Activated CD4-positive, alpha-beta T cell treated with anti-CD3 and anti-CD28 coated beads for 24 hours (primary cell): ENCODE measurements around the gene VKORC1.

Experiments
- DNase-seq, 2 donors: peaks; one replicate each; pipeline ENCODE4 v3.0.0-alpha.2; 2020; ENCODE audit warnings: low read depth in 2 of 2

VKORC1 gene

DNA sequence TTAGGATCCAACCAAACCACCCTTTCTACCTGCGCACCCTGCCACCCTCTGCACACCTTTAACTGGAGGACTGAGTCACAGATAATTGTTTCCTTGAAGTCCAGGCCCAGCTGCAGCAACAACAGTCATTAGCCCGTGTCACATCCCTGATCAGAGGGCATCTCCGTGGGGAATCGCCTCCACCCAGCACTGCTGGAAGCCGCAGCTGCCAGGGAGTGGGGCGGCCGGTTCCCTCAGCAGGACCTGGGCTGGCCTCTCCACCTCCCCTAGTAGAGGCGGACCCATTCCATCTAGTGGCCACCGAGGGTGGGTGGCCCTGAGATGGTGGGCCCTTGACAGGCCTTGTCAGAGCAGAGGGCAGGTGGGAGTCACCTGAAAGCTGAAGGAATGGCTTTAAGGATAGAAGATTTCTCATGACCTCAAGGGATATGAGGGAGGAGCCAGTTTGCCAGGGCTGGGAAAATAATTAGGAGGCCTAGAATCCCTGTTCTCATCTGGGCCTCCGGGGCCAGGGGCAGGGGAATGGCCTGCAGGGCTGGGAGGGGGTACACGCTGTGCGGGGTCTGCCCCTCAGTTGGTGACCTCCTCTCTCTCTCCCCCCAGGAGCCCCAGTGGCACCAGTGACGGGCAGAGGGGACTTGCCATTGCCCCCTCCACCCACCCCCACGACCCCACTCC lies 12.1 kb downstream of the VKORC1 start:
- DNase-seq: no peak

DNA sequence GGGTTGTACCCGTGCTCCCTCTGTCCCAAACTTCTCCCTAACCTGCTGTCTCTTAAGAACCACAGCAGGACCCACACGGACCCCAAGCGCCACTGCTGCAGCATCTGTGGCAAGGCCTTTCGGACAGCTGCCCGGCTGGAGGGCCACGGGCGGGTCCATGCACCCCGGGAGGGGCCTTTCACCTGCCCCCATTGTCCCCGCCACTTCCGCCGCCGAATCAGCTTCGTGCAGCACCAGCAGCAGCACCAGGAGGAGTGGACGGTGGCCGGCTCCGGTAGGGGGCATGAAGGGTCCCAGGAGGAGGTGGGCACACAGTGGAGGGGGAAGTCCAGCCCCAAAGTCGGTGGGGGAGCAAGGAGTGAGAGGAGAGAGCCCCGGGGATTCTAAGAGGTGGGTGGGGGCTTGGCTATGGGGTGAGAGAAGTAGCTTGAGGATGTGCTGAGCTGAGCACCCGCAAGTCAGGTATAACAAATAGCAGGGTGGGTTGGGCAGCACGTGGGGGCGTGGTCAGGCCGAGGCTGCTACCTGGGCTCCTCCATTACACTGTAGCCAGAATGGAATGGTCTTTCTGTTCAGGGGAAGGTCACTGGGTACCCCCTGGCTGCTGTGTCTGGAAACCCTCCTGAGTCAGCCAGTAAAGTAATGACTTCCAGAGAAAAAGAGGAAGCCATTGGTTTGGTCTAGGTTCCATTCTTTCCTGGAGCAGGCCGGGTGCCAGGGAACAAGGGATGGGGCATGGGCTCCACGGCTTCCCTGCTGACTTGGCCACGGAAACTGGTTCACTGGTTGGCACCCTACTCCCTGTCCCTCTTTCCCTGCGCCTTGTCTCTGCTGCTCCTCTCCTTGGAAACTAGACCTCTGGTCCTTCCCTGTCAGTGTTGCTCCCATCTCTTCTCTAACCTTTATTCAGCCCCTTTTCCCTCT lies 12.9 kb downstream of the VKORC1 start:
- no peak for DNase-seq

DNA sequence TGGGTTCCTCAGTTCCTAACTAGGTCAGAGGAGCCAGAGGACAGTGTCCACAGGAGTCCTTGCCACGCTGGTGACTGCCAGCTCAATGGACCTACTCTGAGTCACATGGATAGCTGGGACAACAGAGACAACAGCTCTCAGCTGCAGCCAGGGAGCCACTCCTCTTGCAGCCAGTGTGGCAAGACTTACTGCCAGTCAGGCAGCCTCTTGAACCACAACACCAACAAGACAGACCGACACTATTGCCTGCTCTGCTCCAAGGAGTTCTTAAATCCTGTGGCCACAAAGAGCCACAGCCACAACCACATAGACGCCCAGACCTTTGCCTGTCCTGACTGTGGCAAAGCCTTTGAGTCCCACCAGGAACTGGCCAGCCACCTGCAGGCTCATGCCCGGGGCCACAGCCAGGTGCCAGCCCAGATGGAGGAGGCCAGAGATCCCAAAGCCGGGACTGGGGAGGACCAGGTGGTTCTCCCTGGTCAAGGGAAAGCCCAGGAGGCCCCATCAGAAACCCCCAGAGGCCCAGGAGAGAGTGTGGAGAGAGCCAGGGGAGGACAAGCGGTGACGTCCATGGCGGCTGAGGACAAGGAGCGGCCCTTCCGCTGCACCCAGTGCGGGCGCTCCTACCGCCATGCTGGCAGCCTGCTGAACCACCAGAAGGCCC lies 13.7 kb downstream of the VKORC1 start:
- no peak for DNase-seq

DNA sequence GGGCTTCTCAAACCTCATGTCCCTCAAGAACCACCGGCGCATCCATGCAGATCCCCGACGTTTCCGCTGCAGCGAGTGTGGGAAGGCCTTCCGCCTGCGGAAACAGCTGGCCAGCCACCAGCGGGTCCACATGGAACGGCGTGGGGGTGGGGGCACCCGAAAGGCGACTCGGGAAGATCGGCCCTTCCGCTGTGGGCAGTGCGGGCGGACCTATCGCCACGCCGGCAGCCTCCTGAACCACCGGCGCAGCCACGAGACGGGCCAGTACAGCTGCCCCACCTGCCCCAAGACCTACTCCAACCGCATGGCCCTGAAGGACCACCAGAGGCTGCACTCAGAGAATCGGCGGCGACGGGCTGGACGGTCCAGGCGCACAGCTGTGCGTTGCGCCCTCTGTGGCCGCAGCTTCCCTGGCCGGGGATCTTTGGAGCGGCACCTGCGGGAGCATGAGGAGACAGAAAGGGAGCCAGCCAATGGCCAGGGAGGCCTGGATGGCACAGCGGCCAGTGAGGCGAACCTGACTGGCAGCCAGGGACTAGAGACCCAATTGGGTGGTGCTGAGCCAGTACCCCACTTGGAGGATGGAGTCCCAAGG lies 14.5 kb downstream of the VKORC1 start:
- DNase-seq: no peak

DNA sequence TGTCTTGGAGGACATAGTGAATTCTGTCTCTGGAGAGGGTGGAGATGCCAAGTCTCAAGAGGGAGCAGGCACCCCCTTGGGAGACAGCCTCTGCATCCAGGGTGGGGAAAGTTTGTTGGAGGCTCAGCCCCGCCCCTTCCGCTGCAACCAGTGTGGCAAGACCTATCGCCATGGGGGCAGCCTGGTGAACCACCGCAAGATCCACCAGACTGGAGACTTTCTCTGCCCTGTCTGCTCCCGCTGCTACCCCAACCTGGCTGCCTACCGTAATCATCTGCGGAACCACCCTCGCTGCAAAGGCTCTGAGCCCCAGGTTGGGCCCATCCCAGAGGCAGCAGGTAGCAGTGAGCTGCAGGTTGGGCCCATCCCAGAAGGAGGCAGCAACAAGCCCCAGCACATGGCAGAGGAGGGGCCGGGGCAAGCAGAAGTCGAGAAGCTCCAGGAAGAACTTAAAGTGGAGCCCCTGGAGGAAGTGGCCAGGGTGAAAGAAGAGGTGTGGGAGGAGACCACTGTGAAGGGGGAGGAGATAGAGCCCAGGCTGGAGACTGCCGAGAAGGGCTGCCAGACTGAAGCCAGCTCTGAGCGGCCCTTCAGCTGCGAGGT lies 15.2 kb downstream of the VKORC1 start:
- no peak for DNase-seq

DNA sequence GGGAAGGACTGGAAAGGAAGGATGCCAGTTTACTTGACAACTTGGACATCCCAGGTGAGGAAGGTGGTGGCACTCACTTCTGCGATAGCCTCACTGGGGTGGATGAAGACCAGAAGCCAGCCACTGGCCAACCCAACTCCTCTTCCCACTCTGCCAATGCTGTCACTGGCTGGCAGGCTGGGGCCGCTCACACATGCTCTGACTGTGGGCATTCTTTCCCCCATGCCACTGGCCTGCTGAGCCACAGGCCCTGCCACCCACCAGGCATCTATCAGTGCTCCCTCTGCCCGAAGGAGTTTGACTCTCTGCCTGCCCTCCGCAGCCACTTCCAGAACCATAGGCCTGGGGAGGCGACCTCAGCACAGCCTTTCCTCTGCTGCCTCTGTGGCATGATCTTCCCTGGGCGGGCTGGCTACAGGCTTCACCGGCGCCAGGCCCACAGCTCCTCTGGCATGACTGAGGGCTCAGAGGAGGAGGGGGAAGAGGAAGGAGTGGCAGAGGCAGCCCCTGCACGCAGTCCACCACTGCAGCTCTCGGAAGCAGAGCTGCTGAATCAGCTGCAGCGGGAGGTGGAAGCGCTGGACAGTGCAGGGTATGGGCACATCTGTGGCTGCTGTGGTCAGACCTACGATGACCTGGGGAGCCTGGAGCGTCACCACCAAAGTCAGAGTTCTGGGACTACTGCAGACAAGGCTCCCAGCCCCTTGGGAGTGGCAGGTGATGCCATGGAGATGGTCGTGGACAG lies 15.8 kb downstream of the VKORC1 start:
- no peak for DNase-seq

DNA sequence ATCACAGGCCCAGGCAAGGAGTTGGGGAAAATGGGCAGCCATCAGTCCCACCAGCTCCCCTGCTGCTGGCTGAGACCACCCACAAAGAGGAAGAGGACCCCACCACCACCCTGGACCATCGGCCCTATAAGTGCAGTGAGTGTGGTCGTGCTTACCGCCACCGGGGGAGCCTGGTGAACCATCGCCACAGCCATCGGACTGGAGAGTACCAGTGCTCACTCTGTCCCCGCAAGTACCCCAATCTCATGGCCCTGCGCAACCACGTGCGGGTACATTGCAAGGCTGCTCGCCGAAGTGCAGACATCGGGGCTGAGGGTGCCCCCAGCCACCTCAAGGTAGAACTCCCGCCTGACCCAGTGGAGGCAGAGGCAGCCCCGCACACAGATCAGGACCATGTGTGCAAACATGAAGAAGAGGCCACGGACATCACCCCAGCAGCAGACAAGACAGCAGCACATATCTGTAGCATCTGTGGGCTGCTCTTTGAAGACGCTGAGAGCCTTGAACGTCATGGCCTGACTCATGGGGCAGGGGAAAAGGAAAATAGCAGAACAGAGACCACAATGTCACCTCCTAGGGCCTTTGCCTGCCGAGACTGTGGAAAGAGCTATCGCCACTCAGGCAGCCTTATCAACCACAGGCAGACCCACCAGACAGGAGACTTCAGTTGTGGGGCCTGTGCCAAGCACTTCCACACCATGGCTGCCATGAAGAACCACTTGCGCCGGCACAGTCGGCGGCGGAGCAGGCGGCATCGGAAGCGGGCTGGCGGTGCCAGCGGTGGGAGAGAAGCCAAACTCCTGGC lies 16.8 kb downstream of the VKORC1 start:
- no peak for DNase-seq

DNA sequence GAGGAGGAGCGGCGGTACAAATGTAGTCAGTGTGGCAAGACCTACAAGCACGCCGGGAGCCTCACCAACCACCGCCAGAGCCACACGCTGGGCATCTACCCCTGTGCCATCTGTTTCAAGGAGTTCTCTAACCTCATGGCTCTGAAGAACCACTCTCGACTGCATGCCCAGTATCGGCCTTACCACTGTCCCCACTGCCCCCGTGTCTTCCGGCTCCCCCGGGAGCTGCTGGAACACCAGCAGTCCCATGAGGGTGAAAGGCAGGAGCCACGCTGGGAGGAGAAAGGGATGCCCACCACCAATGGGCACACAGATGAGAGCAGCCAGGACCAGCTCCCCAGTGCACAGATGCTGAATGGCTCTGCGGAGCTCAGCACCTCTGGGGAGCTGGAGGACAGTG lies 17.6 kb downstream of the VKORC1 start:
- DNase-seq: no peak

DNA sequence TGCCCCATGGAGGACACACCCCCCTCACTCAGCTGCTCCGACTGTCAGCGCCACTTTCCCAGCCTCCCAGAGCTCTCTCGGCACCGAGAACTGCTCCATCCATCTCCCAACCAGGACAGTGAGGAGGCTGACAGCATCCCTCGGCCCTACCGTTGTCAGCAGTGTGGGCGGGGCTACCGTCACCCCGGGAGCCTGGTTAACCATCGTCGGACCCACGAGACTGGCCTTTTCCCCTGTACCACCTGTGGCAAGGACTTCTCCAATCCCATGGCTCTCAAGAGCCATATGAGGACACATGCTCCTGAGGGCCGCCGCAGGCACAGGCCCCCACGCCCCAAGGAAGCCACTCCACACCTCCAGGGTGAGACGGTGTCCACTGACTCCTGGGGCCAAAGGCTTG lies 18.3 kb downstream of the VKORC1 start:
- DNase-seq: no peak

DNA sequence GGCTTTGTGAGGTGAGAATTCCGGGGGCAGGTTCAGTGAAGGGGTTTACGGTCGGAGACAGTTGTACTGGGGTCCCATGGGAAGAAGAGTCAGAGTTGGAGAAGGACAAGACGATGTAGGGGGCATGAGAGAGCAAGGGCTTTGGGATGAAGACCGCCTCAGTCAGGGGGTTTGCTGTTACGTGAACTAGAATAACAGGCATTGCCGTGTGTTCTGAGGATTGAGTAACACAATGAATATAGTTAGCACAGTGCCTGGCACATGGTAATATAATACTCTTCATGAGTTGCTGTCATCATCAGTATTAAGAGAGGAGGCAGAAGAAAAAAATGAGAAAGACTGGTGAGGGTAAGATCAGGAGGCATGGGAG lies 19.8 kb downstream of the VKORC1 start:
- no peak for DNase-seq

DNA sequence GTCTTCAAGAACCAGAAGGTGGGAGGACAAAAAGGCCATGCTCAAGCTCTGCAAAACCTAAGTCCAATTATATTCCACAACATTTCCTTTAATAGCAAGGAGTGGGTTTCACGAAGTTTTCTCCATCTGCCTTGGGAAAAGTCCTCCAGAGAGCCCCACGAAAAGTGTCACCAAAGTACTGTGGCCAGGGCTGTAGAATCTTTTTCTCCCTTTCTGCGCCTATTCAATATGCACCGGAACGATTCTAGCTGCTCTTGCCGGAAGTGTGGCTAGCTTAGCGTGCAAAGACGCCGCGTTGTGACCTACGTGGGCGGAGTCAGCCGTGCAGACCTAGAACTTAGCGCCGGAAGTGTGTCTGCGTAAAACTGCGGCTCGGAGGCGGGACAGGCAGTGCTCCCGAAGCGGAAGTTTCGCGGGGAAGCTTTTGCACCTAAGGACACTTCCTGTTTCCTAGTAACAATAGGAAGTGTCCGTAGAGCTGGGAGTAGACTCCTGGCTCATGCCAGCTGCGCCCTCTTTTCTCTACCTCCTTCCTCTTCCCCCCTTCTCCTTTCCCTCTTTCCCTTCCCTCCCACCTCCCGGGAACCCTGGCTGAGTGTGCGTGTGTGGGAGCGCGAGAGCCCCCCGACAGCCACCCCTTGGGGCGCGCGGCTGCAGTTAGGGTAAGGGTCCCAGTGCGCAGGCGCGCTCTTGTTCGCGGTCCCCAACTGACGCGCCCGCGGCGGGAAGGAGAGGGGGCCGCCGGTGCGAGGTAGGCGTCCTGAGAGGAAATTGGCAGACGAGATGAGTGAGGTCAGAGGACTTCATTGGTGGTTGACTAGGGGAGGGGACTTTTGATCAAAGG lies 20.4 kb downstream of the VKORC1 start, which contains the start of the genes ZNF646 and ZNF668:
Gene ZNF646, plus strand, starts transcription at position 453 of the 844 bp plus-strand sequence. CDS start 1,903 bp downstream, outside the sequence.
Gene ZNF668, minus strand, starts transcription at position 271 of the 844 bp plus-strand sequence. CDS start 9,781 bp downstream, outside the sequence.
- DNase-seq: peak; percentile 91 to 97

DNA sequence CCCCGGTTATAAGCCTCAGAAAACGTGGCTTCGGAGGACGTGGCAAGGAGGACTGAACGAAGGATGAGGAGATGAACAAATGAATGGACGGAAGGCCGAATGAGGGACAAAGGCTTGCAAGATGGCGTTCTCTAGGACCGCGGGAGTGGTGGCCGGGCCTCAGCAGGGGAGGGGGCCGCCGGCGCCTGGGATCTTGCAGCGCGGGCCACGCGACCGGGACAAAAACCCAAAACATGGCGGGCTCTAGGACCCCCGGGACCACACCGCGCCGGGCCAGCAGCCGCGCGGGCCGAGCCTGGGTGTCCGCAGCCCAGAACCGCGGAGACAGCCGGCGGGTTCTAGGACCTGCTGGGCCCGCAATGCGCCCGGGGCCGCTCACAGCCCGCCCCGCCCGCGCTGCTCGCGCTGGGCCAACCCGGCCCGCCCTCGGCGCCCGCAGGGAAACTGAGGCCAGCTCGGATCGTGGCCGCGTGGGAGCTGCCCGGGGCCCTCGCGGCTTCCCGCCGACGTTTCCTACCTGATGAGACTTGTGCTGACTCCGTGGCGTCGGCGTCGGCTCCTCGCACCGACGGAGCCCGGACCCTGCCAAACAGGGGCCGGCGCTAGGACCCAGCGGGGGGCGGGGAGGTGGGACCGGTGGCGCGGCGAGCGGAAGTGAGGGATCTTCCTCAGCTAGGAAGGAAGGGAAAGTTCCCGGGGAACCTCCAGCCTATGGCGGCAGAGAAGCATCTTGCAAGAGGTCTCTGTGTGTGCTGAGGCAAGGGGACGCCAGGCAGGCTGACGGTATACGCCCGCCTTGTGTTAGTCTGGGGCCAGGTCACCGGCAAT lies 21.2 kb downstream of the VKORC1 start:
- peak; percentile 83 to 85 for DNase-seq

DNA sequence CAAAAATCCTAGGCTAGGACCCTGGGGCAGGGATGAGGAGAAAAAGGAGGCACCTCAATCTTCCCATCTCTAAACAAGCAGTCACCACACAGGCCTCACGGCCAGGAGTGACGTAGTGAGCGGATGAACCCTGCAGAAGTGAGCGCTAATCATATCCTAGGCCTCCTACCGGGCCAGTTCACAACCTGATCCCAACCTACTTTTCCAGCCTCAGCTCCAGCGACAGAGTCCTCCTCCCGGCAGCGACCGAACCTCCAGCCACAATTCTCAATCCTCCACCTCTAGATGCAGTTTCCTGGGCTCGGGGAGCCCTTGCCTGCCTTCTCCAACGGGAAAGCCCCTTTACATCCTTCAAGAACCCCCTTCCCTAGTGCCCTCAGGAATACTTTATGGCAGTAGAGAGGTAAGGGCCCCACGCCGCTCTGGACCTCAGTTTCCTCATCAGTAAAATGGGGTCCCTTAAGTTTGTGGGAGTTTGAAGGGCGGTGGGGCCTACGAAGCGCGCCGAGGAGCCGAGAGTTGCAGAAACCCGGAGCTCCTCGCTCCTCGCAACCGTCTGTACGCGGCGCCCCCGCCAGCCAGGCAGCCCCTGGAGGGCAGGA lies 22.0 kb downstream of the VKORC1 start:
- DNase-seq: no peak

DNA sequence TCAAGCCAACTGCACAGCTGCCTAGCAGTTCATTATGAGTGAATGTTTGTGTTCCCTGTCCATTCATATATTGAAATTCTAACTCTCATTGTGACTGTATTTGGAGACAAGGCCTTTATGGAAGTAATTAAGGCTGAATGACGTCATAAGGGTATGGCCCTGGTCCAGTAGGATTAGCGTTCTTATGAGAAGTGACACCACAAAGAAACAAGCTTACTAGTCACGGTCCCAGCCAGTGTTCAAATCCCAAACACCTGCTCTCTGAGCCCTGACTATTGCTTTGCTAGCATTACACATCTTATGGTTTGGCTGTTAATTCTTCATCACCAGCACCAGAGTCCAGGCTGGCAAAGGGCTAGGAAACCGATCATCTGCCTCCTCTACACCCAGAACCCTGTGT lies 22.7 kb downstream of the VKORC1 start:
- DNase-seq: no peak

DNA sequence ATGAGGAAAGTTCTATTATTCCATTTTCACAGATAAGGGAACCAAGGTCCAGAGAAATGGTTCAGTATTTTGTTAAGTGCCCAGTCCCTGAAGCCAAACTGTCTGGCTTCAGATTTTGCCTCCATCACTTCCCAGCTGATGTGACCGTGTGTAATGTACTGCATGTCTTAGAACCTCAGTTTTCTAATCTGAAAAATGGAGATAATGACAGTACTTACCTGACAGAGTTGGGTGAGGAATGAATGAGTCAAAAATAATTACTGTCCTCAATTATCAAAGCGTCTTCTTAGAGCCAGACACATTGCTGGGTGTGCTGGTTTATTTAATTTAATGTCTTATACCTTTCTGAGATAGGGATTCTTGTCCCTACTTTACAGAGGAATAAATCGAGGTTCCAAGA lies 27.3 kb downstream of the VKORC1 start:
- no peak for DNase-seq

DNA sequence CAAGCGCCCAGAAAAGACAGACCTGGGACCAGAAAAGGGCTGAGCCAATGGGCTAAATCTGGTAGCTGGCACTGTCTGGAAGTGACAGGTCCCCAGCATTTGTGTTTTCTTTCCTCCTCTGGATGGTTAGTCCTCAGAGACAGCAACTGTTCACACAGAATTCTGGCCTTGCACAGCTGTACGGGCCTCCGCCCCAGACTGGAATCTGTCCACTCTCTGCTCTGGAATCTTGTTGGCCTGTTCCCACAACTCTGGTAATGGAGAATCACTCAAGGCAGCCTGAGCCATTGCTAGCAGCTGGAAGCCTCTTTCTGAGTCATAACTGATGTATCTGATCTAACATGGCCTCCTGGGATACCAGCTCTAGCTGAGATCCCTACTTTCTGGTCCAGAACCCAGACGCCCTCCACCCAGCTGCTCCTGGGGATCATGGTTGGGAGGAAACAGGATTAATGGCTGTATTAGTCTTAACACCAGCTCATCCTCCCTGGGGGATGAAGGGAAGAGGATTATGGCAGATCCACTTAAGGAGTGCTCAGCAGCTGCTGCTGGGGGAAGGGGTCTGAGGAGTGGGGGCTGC lies 29.6 kb downstream of the VKORC1 start:
- no peak for DNase-seq

DNA sequence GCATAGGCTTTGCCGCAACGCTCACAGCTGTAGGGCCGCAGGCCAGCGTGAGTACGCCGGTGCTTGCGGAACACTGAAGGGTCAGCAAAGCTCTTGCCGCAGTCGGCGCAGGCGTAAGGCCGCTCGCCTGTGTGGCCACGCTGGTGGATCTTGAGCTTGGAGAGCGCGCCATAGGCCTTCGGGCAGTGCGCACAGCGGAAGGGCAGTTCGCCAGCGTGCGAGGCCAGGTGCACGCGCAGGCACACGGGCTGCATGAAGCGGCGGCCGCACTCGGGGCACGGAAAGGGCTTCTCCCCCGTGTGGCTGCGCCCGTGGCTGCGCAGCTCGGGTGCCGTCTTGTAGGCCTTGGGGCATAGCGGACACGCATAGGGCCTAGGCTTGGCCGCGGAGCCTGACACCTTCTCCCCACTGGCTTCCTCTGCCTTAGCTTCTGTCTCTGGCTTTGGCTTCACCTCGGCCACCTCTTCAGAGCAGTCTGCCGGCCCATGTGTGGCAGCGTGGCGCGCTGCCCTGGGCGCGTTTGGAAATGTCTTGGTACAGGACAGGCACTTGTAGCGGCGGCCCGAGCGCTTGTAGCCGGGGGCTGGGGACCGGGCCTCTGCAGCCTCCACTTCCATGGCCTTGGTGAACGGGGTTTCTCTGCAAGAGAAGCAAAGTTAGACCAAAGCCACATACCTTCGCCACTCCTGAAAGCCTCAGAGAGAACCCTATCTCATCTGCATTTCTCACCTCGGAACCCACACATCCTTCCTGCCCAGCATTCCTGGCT lies 30.6 kb downstream of the VKORC1 start:
- no peak for DNase-seq
